Gastrocnemius medialis (tissue), 4 donors: ENCODE data around the gene TELO2. TPM values are rescaled to one million over a fixed set of nuclear protein-coding genes. Genes with fewer than 3 reads are reported as not detected.

Source experiments
- ATAC-seq, 2 donors: fragments of 150-250 bp; one replicate each; pipeline ENCODE4 v1.9.1; 2016
- DNase-seq, 2 donors: peaks; one replicate each; pipeline ENCODE4 v3.0.0-alpha.2; 2019
- H3K27ac ChIP-seq, 4 donors: fragments of 200-600 bp; sonication (generic); 1 replicate in 1 of 4; 2 replicates in 3 of 4; pipeline ENCODE4 v1.5.1; 2016 to 2018; ENCODE audit warnings: mild to moderate bottlenecking in 2 of 4, moderate library complexity in 1 of 4
- H3K27me3 ChIP-seq, 3 donors: fragments of 200-600 bp; sonication (generic) in 2 of 3; 1 replicate in 1 of 3; 2 replicates in 2 of 3; pipeline versions ENCODE4 v1.5.1 to v1.6.0; 2016 to 2019; ENCODE audit warnings: mild to moderate bottlenecking in 1 of 3, moderate library complexity in 1 of 3
- H3K36me3 ChIP-seq, 2 donors: fragments of 200-600 bp; sonication (generic) in 1 of 2; one replicate each; pipeline ENCODE4 v1.5.1; 2017 to 2018
- H3K4me1 ChIP-seq, 2 donors: fragments of 200-600 bp; sonication (generic) in 1 of 2; one replicate each; pipeline ENCODE4 v1.5.1; 2016 to 2017; ENCODE audit warnings: mild to moderate bottlenecking in 2 of 2
- H3K4me3 ChIP-seq, 4 donors: fragments of 200-600 bp; sonication (generic) in 3 of 4; 1 replicate in 1 of 4; 2 replicates in 3 of 4; pipeline ENCODE4 v1.5.1; 2016 to 2019; ENCODE audit warnings: mild to moderate bottlenecking in 2 of 4
- H3K9me3 ChIP-seq, 3 donors: fragments of 200-600 bp; sonication (generic) in 2 of 3; 1 replicate in 1 of 3; 2 replicates in 2 of 3; pipeline ENCODE4 v1.5.1; 2016 to 2019
- CTCF ChIP-seq, 5 experiments: fragments of 450-650 bp in 3 of 5; fragments of 200-600 bp in 2 of 5; sonication (generic) in 2 of 5; IDR thresholded peaks in 4 of 5; conservative IDR thresholded peaks in 1 of 5; 1 replicate in 4 of 5; 2 replicates in 1 of 5; pipeline ENCODE4 v1.5.1; 2016 to 2019; ENCODE audit warnings: antibody characterized with exemption in 5 of 5, mild to moderate bottlenecking in 3 of 5, moderate library complexity in 3 of 5
- POLR2A ChIP-seq, 2 donors: fragments of 450-650 bp; IDR thresholded peaks; one replicate each; pipeline ENCODE4 v1.6.1; 2017; ENCODE audit warnings: antibody characterized with exemption in 2 of 2, mild to moderate bottlenecking in 2 of 2, moderate library complexity in 2 of 2
- in situ Hi-C, 4 donors: fragments of 200-750 bp; cut with MboI; loops; one replicate each; pipeline versions ENCODE4 v1.15.0 to v1.8.0; 2017; ENCODE audit warnings: low sequenced_read_pairs in 4 of 4
- intact Hi-C: fragments of 100-400 bp; cut with DNase I; formaldehyde crosslinking; loops from one replicate; pipeline ENCODE4 v1.15.1; 2023; ENCODE audit warnings: low total_unique reads
- total RNA-seq, 4 donors: library from RNA; depleted of rRNA; stranded (reverse); fragments of >200 nt; gene quantifications; one replicate each; pipeline versions ENCODE4 v1.1.0 to v1.2.3, GENCODE V29; 2016

The TELO2 gene
- total RNA-seq, 4 donors from 2014 or later: 2.9 to 11.2 (median 9.8) TPM

GRCh38 chr16:1508494-1509187 lies 15.5 kb downstream of the TELO2 start:
- in situ Hi-C loops (no loop called here), intact Hi-C loops (no loop called here)
- Histone ChIP-seq H3K4me1 (peaks cover 15 to 19% of the 10 kb centered on the region in 2 donors), H3K36me3 (peaks cover 0 to 22% of the 10 kb centered on the region in 2 donors), H3K4me3 (no peak overlapping the region), H3K9me3 (no peaks in the 10 kb centered on the region), H3K27ac (peak overlapping the region; percentile 77 to 90 (median 84)), H3K27me3 (no peaks in the 10 kb centered on the region)
- no peak for ATAC-seq
- no peak for TF ChIP-seq CTCF (IDR thresholded peaks at IDR 0.05 in 4 of 5, conservative IDR thresholded peaks at IDR 0.05 in 1 of 5)
- no peak for TF ChIP-seq POLR2A (IDR thresholded peaks at IDR 0.05)
- no peak for DNase-seq

GRCh38 chr16:1509307-1510221 lies 16.4 kb downstream of the TELO2 start:
- Histone ChIP-seq H3K4me3 (peak overlapping the region in 2 of 4 donors; percentile 11 to 13), H3K36me3 (peaks cover 0 to 20% of the 10 kb centered on the region in 2 donors), H3K4me1 (peaks cover 15 to 19% of the 10 kb centered on the region in 2 donors), H3K9me3 (no peaks in the 10 kb centered on the region), H3K27ac (peak overlapping the region; percentile 77 to 90 (median 84)), H3K27me3 (no peaks in the 10 kb centered on the region)
- in situ Hi-C loops: no loop called here
- intact Hi-C loops: no loop called here
- ATAC-seq (peak; percentile 90 to 96), DNase-seq (peak; percentile 54 to 80)
- TF ChIP-seq POLR2A (IDR thresholded peaks at IDR 0.05) (peak; percentile 18 to 28), CTCF (IDR thresholded peaks at IDR 0.05 in 4 of 5, conservative IDR thresholded peaks at IDR 0.05 in 1 of 5) (no peak)

- in situ Hi-C loops (no loop called here), intact Hi-C loops (no loop called here)
- no peak for DNase-seq
- TF ChIP-seq CTCF (IDR thresholded peaks at IDR 0.05 in 4 of 5, conservative IDR thresholded peaks at IDR 0.05 in 1 of 5) (no peak), POLR2A (IDR thresholded peaks at IDR 0.05) (no peak)
- Histone ChIP-seq H3K27ac (peak overlapping the region; percentile 77 to 90 (median 84)), H3K4me3 (peak overlapping the region in 2 of 4 donors; percentile 11 to 13), H3K36me3 (peaks cover 0 to 16% of the 10 kb centered on the region in 2 donors), H3K4me1 (peaks cover 15 to 19% of the 10 kb centered on the region in 2 donors), H3K9me3 (no peaks in the 10 kb centered on the region), H3K27me3 (no peaks in the 10 kb centered on the region)
- peak; percentile 40 to 43 for ATAC-seq
These were observed 17.1 kb downstream of the TELO2 start for GRCh38 chr16:1510272-1510671.

- H3K36me3 ChIP-seq: peaks cover 0 to 14% of the 10 kb centered on the region in 2 donors
- no peaks in the 10 kb centered on the region for H3K27me3 ChIP-seq
- no peak for TF ChIP-seq POLR2A (IDR thresholded peaks at IDR 0.05)
- TF ChIP-seq CTCF (IDR thresholded peaks at IDR 0.05 in 4 of 5, conservative IDR thresholded peaks at IDR 0.05 in 1 of 5): no peak
- ATAC-seq (no peak), DNase-seq (no peak)
- H3K9me3 ChIP-seq: no peaks in the 10 kb centered on the region
- intact Hi-C loops: no loop called here
- in situ Hi-C loops: no loop called here
- H3K4me1 ChIP-seq: peaks cover 15 to 19% of the 10 kb centered on the region in 2 donors
- H3K27ac ChIP-seq: peak overlapping the region in 3 of 4 donors; percentile 77 to 90 (median 85)
- no peak overlapping the region for H3K4me3 ChIP-seq
These were observed 17.8 kb downstream of the TELO2 start for GRCh38 chr16:1510941-1511351.
